HEK293 (cell line): ENCODE results near the gene SCAF1.
A peak's percentile ranks its signal among the peaks of the same experiment; 100 is the strongest.

Source experiments
- CTCF ChIP-seq: fragments of 450-650 bp; formaldehyde crosslinking; IDR thresholded peaks from 2 replicates; pipeline ENCODE4 v1.5.1; 2016; ENCODE audit warnings: missing biosample characterization, missing genetic modification characterization
- KLF16 ChIP-seq: fragments of 450-650 bp; formaldehyde crosslinking; IDR thresholded peaks from 2 replicates; pipeline ENCODE4 v1.5.1; 2017; ENCODE audit warnings: missing biosample characterization, missing genetic modification characterization
- PBX3 ChIP-seq: sonication (generic); formaldehyde crosslinking; IDR thresholded peaks from 2 replicates; pipeline ENCODE4 v1.8.1; 2022; ENCODE audit warnings: mild to moderate bottlenecking, moderate library complexity, missing genetic modification reagents
- PRDM6 ChIP-seq: fragments of 450-650 bp; formaldehyde crosslinking; IDR thresholded peaks from 2 replicates; pipeline ENCODE4 v1.5.1; 2017; ENCODE audit warnings: missing biosample characterization, missing genetic modification characterization
- SCRT2 ChIP-seq: fragments of 450-650 bp; formaldehyde crosslinking; IDR thresholded peaks from 2 replicates; pipeline ENCODE4 v1.5.1; 2016; ENCODE audit warnings: missing biosample characterization, missing genetic modification characterization
- TCF7L2 ChIP-seq: IDR thresholded peaks from 2 replicates; pipeline ENCODE4 v1.6.1; 2011; ENCODE audit warnings: low read depth, mild to moderate bottlenecking, inconsistent platforms, low read length, moderate library complexity, borderline replicate concordance
- ZBTB20 ChIP-seq: fragments of 450-650 bp; formaldehyde crosslinking; IDR thresholded peaks from 2 replicates; pipeline ENCODE4 v1.5.1; 2016; ENCODE audit warnings: missing biosample characterization, missing genetic modification characterization
- ZBTB21 ChIP-seq: fragments of 450-650 bp; formaldehyde crosslinking; IDR thresholded peaks from 2 replicates; pipeline ENCODE4 v1.5.1; 2017; ENCODE audit warnings: missing biosample characterization, missing genetic modification characterization
- ZBTB8A ChIP-seq: fragments of 450-650 bp; formaldehyde crosslinking; IDR thresholded peaks from 2 replicates; pipeline ENCODE4 v1.5.1; 2016; ENCODE audit warnings: missing biosample characterization, missing genetic modification characterization
- ZNF132 ChIP-seq: fragments of 450-650 bp; formaldehyde crosslinking; IDR thresholded peaks from 2 replicates; pipeline ENCODE4 v1.5.1; 2017; ENCODE audit warnings: missing biosample characterization, missing genetic modification characterization, borderline replicate concordance
- ZNF223 ChIP-seq: fragments of 450-650 bp; formaldehyde crosslinking; IDR thresholded peaks from 2 replicates; pipeline ENCODE4 v1.5.1; 2016; ENCODE audit warnings: missing biosample characterization, missing genetic modification characterization
- ZNF266 ChIP-seq: fragments of 450-650 bp; formaldehyde crosslinking; IDR thresholded peaks from 2 replicates; pipeline ENCODE4 v1.5.1; 2016; ENCODE audit warnings: missing biosample characterization, missing genetic modification characterization, low read depth
- ZNF280C ChIP-seq: fragments of 450-650 bp; formaldehyde crosslinking; IDR thresholded peaks from 2 replicates; pipeline ENCODE4 v1.5.1; 2016; ENCODE audit warnings: missing biosample characterization, missing genetic modification characterization
- ZNF394 ChIP-seq: fragments of 450-650 bp; formaldehyde crosslinking; IDR thresholded peaks from 2 replicates; pipeline ENCODE4 v1.5.1; 2016; ENCODE audit warnings: missing biosample characterization, missing genetic modification characterization, mild to moderate bottlenecking, moderate library complexity, borderline replicate concordance
- ZNF423 ChIP-seq: fragments of 450-650 bp; formaldehyde crosslinking; IDR thresholded peaks from 2 replicates; pipeline ENCODE4 v1.5.1; 2016; ENCODE audit warnings: missing biosample characterization, missing genetic modification characterization
- ZNF48 ChIP-seq: fragments of 450-650 bp; formaldehyde crosslinking; IDR thresholded peaks from 2 replicates; pipeline ENCODE4 v1.5.1; 2016; ENCODE audit warnings: missing biosample characterization, missing genetic modification characterization
- ZNF555 ChIP-seq: fragments of 450-650 bp; formaldehyde crosslinking; conservative IDR thresholded peaks from 2 replicates; pipeline ENCODE4 v1.5.1; 2017; ENCODE audit warnings: missing biosample characterization, mild to moderate bottlenecking, missing genetic modification characterization, inconsistent platforms
- ZNF580 ChIP-seq: fragments of 450-650 bp; formaldehyde crosslinking; IDR thresholded peaks from 2 replicates; pipeline ENCODE4 v1.5.1; 2016; ENCODE audit warnings: missing biosample characterization, missing genetic modification characterization
- ZNF654 ChIP-seq: fragments of 450-650 bp; formaldehyde crosslinking; IDR thresholded peaks from 2 replicates; pipeline ENCODE4 v1.5.1; 2016; ENCODE audit warnings: low read depth, missing biosample characterization, missing genetic modification characterization
- ZNF658 ChIP-seq: fragments of 450-650 bp; formaldehyde crosslinking; IDR thresholded peaks from 2 replicates; pipeline ENCODE4; 2016; ENCODE audit warnings: missing biosample characterization, missing genetic modification characterization
- ZNF670 ChIP-seq: fragments of 450-650 bp; formaldehyde crosslinking; IDR thresholded peaks from 2 replicates; pipeline ENCODE4 v1.5.1; 2016; ENCODE audit warnings: missing biosample characterization, missing genetic modification characterization, low read depth
- ZNF76 ChIP-seq: fragments of 450-650 bp; formaldehyde crosslinking; IDR thresholded peaks from 2 replicates; pipeline ENCODE4; 2016; ENCODE audit warnings: low read depth, missing biosample characterization, missing genetic modification characterization, borderline replicate concordance
- ZNF785 ChIP-seq: fragments of 450-650 bp; formaldehyde crosslinking; IDR thresholded peaks from 2 replicates; pipeline ENCODE4 v1.5.1; 2016; ENCODE audit warnings: missing biosample characterization, missing genetic modification characterization
- ZNF843 ChIP-seq: fragments of 450-650 bp; formaldehyde crosslinking; IDR thresholded peaks from 2 replicates; pipeline ENCODE4 v1.5.1; 2016; ENCODE audit warnings: missing biosample characterization, missing genetic modification characterization
- TF ChIP-seq, protein P1 (sequence below): fragments of 450-650 bp; formaldehyde crosslinking; IDR thresholded peaks from 2 replicates; pipeline ENCODE4 v1.5.1; 2016; ENCODE audit warnings: missing biosample characterization, missing genetic modification characterization
- TF ChIP-seq, protein P2 (sequence below): fragments of 450-650 bp; formaldehyde crosslinking; IDR thresholded peaks from 2 replicates; pipeline ENCODE4 v1.5.1; 2016; ENCODE audit warnings: missing biosample characterization, missing genetic modification characterization, low read depth

SCAF1 gene

GRCh38 chr19:49641688-49642491, at the start of gene SCAF1 (continued):
- TF ChIP-seq PBX3 (CRISPR knock-in tag): no peak
- TF ChIP-seq ZNF555 (tag by site-specific recombination): no peak
- TF ChIP-seq ZNF223: no peak
- peak; percentile 98 for TF ChIP-seq KLF16 (tag by site-specific recombination)
- TF ChIP-seq ZBTB20 (tag by site-specific recombination): peak; percentile 7
- TF ChIP-seq ZNF132: no peak
- TF ChIP-seq ZNF394 (tag by site-specific recombination): no peak
- TF ChIP-seq, protein P1, sequence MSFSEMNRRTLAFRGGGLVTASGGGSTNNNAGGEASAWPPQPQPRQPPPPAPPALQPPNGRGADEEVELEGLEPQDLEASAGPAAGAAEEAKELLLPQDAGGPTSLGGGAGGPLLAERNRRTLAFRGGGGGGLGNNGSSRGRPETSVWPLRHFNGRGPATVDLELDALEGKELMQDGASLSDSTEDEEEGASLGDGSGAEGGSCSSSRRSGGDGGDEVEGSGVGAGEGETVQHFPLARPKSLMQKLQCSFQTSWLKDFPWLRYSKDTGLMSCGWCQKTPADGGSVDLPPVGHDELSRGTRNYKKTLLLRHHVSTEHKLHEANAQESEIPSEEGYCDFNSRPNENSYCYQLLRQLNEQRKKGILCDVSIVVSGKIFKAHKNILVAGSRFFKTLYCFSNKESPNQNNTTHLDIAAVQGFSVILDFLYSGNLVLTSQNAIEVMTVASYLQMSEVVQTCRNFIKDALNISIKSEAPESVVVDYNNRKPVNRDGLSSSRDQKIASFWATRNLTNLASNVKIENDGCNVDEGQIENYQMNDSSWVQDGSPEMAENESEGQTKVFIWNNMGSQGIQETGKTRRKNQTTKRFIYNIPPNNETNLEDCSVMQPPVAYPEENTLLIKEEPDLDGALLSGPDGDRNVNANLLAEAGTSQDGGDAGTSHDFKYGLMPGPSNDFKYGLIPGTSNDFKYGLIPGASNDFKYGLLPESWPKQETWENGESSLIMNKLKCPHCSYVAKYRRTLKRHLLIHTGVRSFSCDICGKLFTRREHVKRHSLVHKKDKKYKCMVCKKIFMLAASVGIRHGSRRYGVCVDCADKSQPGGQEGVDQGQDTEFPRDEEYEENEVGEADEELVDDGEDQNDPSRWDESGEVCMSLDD (tag by site-specific recombination): peak; percentile 93
- no peak for TF ChIP-seq ZNF48 (tag by site-specific recombination)
- TF ChIP-seq ZNF580 (tag by site-specific recombination): peak; percentile 75
- TF ChIP-seq CTCF (tag by site-specific recombination): no peak
- no peak for TF ChIP-seq ZNF654 (tag by site-specific recombination)
- TF ChIP-seq TCF7L2: no peak
- no peak for TF ChIP-seq ZNF423 (tag by site-specific recombination)
- no peak for TF ChIP-seq ZNF658 (tag by site-specific recombination)
- TF ChIP-seq, protein P2, sequence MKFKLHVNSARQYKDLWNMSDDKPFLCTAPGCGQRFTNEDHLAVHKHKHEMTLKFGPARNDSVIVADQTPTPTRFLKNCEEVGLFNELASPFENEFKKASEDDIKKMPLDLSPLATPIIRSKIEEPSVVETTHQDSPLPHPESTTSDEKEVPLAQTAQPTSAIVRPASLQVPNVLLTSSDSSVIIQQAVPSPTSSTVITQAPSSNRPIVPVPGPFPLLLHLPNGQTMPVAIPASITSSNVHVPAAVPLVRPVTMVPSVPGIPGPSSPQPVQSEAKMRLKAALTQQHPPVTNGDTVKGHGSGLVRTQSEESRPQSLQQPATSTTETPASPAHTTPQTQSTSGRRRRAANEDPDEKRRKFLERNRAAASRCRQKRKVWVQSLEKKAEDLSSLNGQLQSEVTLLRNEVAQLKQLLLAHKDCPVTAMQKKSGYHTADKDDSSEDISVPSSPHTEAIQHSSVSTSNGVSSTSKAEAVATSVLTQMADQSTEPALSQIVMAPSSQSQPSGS: peak; percentile 95
- TF ChIP-seq ZNF785: peak; percentile 52; the same call in 1 of the 2 replicates
- no peak for TF ChIP-seq PRDM6
- no peak for TF ChIP-seq ZNF280C (tag by site-specific recombination)
- peak; percentile 93 for TF ChIP-seq ZBTB8A
- TF ChIP-seq SCRT2 (tag by site-specific recombination): no peak
- TF ChIP-seq ZBTB21 (tag by site-specific recombination): peak; percentile 92
- TF ChIP-seq ZNF843 (tag by site-specific recombination): peak; percentile 55; the same call in 1 of the 2 replicates
- peak; percentile 100 for TF ChIP-seq ZNF76 (tag by site-specific recombination)
- no peak for TF ChIP-seq ZNF266
- TF ChIP-seq ZNF670 (tag by site-specific recombination): no peak
